KMS-11 (cell line): ENCODE measurements around the gene WWC1.

Experiments
- H2AFZ ChIP-seq: fragments of 200-600 bp; sonication (generic); 2 replicates; pipeline ENCODE4 v1.6.1; 2016; ENCODE audit warnings: antibody characterized with exemption, mixed run types, low read depth
- H3K27ac ChIP-seq: fragments of 200-600 bp; sonication (generic); 2 replicates; pipeline ENCODE4 v1.6.1; 2016; ENCODE audit warnings: mild to moderate bottlenecking, mixed run types
- H3K27me3 ChIP-seq: fragments of 200-600 bp; sonication (generic); 2 replicates; pipeline ENCODE4 v1.6.1; 2017; ENCODE audit warnings: mild to moderate bottlenecking, low read depth, mixed run types, moderate library complexity; ENCODE audit not compliant: insufficient read depth
- H3K36me3 ChIP-seq: fragments of 200-600 bp; sonication (generic); 2 replicates; pipeline ENCODE4 v1.6.1; 2017; ENCODE audit warnings: mild to moderate bottlenecking, mixed run types; ENCODE audit not compliant: insufficient read depth
- H3K4me1 ChIP-seq: fragments of 200-600 bp; sonication (generic); 2 replicates; pipeline ENCODE4 v1.6.1; 2016; ENCODE audit warnings: mild to moderate bottlenecking, low read depth, mixed run types; ENCODE audit not compliant: poor library complexity, severe bottlenecking
- H3K4me2 ChIP-seq: fragments of 200-600 bp; sonication (generic); 2 replicates; pipeline ENCODE4 v1.7.0; 2016; ENCODE audit warnings: mild to moderate bottlenecking, mixed run types
- H3K4me3 ChIP-seq: fragments of 200-600 bp; sonication (generic); IDR thresholded peaks from 2 replicates; pipeline ENCODE4 v1.6.1; 2017; ENCODE audit warnings: low read depth, low read length, mixed read lengths; ENCODE audit not compliant: insufficient read depth
- H3K79me2 ChIP-seq: fragments of 200-600 bp; sonication (generic); 2 replicates; pipeline ENCODE4 v1.6.1; 2016; ENCODE audit warnings: low read depth, mixed run types; ENCODE audit not compliant: insufficient read depth
- H3K9ac ChIP-seq: fragments of 200-600 bp; sonication (generic); 2 replicates; pipeline ENCODE4 v1.6.1; 2016; ENCODE audit warnings: mild to moderate bottlenecking, mixed run types
- H4K20me1 ChIP-seq: fragments of 200-600 bp; sonication (generic); 2 replicates; pipeline ENCODE4 v1.6.1; 2016; ENCODE audit warnings: mild to moderate bottlenecking, mixed run types; ENCODE audit not compliant: insufficient read depth
- CTCF ChIP-seq: fragments of 200-600 bp; sonication (generic); conservative IDR thresholded peaks from 2 replicates; pipeline ENCODE4 v1.6.1; 2017; ENCODE audit warnings: low read depth, mild to moderate bottlenecking, antibody characterized with exemption, low read length, moderate library complexity, mixed read lengths

The WWC1 gene

GRCh38 chr5:168303393-168304025 is 12.1 kb downstream of the WWC1 start:
- Histone ChIP-seq H4K20me1 (no peaks in the 10 kb centered on the region), H3K4me3 (no peak overlapping the region), H3K4me2 (no peak overlapping the region), H3K36me3 (no peaks in the 10 kb centered on the region), H3K9ac (no peak overlapping the region), H3K27ac (no peak overlapping the region), H3K27me3 (no peaks in the 10 kb centered on the region), H3K79me2 (no peaks in the 10 kb centered on the region), H2AFZ (no peak overlapping the region), H3K4me1 (peaks cover 4% of the 10 kb centered on the region)
- TF ChIP-seq CTCF = no peak

- Histone ChIP-seq H2AFZ (no peak overlapping the region), H3K27me3 (no peaks in the 10 kb centered on the region), H3K4me1 (peaks cover 4% of the 10 kb centered on the region), H3K36me3 (no peaks in the 10 kb centered on the region), H3K4me2 (no peak overlapping the region), H4K20me1 (no peaks in the 10 kb centered on the region), H3K27ac (no peak overlapping the region), H3K79me2 (no peaks in the 10 kb centered on the region), H3K4me3 (no peak overlapping the region), H3K9ac (no peak overlapping the region)
- no peak for TF ChIP-seq CTCF
These were observed 12.9 kb downstream of the WWC1 start for GRCh38 chr5:168304349-168304748.

- no peak overlapping the region for H3K9ac ChIP-seq
- H2AFZ ChIP-seq = no peak overlapping the region
- peaks cover 4% of the 10 kb centered on the region for H3K4me1 ChIP-seq
- H3K4me3 ChIP-seq = no peak overlapping the region
- no peaks in the 10 kb centered on the region for H3K36me3 ChIP-seq
- H3K4me2 ChIP-seq = no peak overlapping the region
- H3K27me3 ChIP-seq = no peaks in the 10 kb centered on the region
- no peak for TF ChIP-seq CTCF
- no peaks in the 10 kb centered on the region for H4K20me1 ChIP-seq
- H3K27ac ChIP-seq = no peak overlapping the region
- no peaks in the 10 kb centered on the region for H3K79me2 ChIP-seq
These were observed 13.8 kb downstream of the WWC1 start for GRCh38 chr5:168305281-168305680.

GRCh38 chr5:168307022-168307421 is 15.6 kb downstream of the WWC1 start:
- H3K4me2 ChIP-seq = no peak overlapping the region
- H3K79me2 ChIP-seq = no peaks in the 10 kb centered on the region
- no peak for TF ChIP-seq CTCF
- peaks cover 4% of the 10 kb centered on the region for H3K4me1 ChIP-seq
- H3K27me3 ChIP-seq = no peaks in the 10 kb centered on the region
- no peaks in the 10 kb centered on the region for H3K36me3 ChIP-seq
- H3K4me3 ChIP-seq = no peak overlapping the region
- H4K20me1 ChIP-seq = no peaks in the 10 kb centered on the region
- H2AFZ ChIP-seq = no peak overlapping the region
- H3K9ac ChIP-seq = no peak overlapping the region
- H3K27ac ChIP-seq = no peak overlapping the region
